ENCODE data around the gene EMC9.

Gene EMC9

GRCh38 chr14:24089890-24090289 lies 51.5 kb downstream of the EMC9 start:
- no peak for DNase-seq (ENCODE audit: low spot score)

All from RKO (cell line).